OCI-LY3 (cell line): Measurements from ENCODE around the gene CREB3L1.

Experiments
- EZH2phosphoT487 ChIP-seq: fragments of 200-600 bp; shearing (Covaris generic); IDR thresholded peaks from 2 replicates; pipeline ENCODE4 v1.6.1; 2018; ENCODE audit warnings: antibody characterized with exemption, mixed run types, low read depth
- TF ChIP-seq, protein P1 (sequence below): fragments of 200-600, 300-600 bp; sonication (generic); IDR thresholded peaks from 2 replicates; pipeline ENCODE4 v1.5.1; 2014; ENCODE audit warnings: antibody characterized with exemption, low read length, low read depth

DNA sequence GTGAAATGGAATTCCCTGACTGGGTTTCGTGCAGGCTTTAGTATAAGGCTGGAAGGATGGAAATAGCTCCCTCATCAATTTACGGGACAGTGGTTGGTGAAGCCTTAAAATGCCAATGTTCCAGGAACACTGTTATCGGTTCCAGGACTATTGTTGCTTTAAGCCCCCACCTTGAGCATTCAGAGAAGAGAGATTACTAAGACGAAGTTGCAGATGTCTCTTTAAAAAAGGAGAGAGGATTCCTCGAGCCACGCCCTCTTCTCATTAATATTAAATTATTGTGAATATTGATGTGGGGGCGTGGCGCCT, 195 bp upstream of the CREB3L1 start:
- TF ChIP-seq, protein P1, sequence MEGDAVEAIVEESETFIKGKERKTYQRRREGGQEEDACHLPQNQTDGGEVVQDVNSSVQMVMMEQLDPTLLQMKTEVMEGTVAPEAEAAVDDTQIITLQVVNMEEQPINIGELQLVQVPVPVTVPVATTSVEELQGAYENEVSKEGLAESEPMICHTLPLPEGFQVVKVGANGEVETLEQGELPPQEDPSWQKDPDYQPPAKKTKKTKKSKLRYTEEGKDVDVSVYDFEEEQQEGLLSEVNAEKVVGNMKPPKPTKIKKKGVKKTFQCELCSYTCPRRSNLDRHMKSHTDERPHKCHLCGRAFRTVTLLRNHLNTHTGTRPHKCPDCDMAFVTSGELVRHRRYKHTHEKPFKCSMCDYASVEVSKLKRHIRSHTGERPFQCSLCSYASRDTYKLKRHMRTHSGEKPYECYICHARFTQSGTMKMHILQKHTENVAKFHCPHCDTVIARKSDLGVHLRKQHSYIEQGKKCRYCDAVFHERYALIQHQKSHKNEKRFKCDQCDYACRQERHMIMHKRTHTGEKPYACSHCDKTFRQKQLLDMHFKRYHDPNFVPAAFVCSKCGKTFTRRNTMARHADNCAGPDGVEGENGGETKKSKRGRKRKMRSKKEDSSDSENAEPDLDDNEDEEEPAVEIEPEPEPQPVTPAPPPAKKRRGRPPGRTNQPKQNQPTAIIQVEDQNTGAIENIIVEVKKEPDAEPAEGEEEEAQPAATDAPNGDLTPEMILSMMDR = no peak
- no peak for TF ChIP-seq EZH2phosphoT487
